K562 (cell line): ENCODE measurements around the gene NGRN. TPM values are rescaled to one million over a fixed set of nuclear protein-coding genes. Genes with fewer than 3 reads are reported as not detected.

Experiments
- BCLAF1 ChIP-seq, 2 experiments: fragments of 450-650 bp in 1 of 2; IDR thresholded peaks; 2 replicates each; pipeline ENCODE4 v1.6.1; 2011 to 2017; ENCODE audit warnings: low read depth in 2 of 2, antibody characterized with exemption in 1 of 2, borderline replicate concordance in 1 of 2, low read length in 1 of 2, mild to moderate bottlenecking in 1 of 2, mixed read lengths in 1 of 2; ENCODE audit not compliant: control insufficient read depth in 1 of 2
- EGR1 ChIP-seq: fragments of 450-650 bp; conservative IDR thresholded peaks from 2 replicates; pipeline ENCODE4 v1.6.1; 2017; ENCODE audit warnings: mild to moderate bottlenecking
- NFYB ChIP-seq: IDR thresholded peaks from 2 replicates; pipeline ENCODE4 v1.6.1; 2011; ENCODE audit warnings: mild to moderate bottlenecking, moderate library complexity; ENCODE audit not compliant: insufficient read length; ENCODE audit errors: extremely low read depth
- NR3C1 ChIP-seq: sonication (generic); formaldehyde crosslinking; IDR thresholded peaks from 2 replicates; pipeline ENCODE4 v1.8.1; 2022; ENCODE audit warnings: missing genetic modification reagents
- STAT5A ChIP-seq: IDR thresholded peaks from 2 replicates; pipeline ENCODE4 v1.6.1; 2012; ENCODE audit warnings: low read length, inconsistent platforms, borderline replicate concordance
- TBP ChIP-seq: optimal IDR thresholded peaks from 2 replicates; pipeline ENCODE3; 2011; ENCODE audit warnings: low read depth, low read length, improper control_type of control experiment
- ZNF165 ChIP-seq: fragments of 250-450 bp; sonication (Bioruptor Pico); IDR thresholded peaks from 2 replicates; pipeline ENCODE4 v1.4.0; 2020; ENCODE audit warnings: borderline replicate concordance
- ZNF318 ChIP-seq, 2 experiments: fragments of 450-650 bp; IDR thresholded peaks; 2 replicates each; pipeline ENCODE4 v1.6.1; 2016; ENCODE audit warnings: mild to moderate bottlenecking in 2 of 2, borderline replicate concordance in 1 of 2, low read depth in 1 of 2, moderate library complexity in 1 of 2
- ZNF592 ChIP-seq: fragments of 450-650 bp; IDR thresholded peaks from 2 replicates; pipeline ENCODE4 v1.6.1; 2017; ENCODE audit warnings: antibody characterized with exemption, mild to moderate bottlenecking
- ZNF707 ChIP-seq: fragments of 250-450 bp; sonication (Bioruptor Pico); conservative IDR thresholded peaks from 2 replicates; pipeline ENCODE4 v1.8.0; 2022; ENCODE audit warnings: inconsistent platforms, mild to moderate bottlenecking, moderate library complexity
- polyA plus RNA-seq, 8 experiments: library from polyadenylated mRNA; depleted of rRNA in 4 of 8; stranded (reverse) in 5 of 8; unstranded in 3 of 8; fragments of >200 nt; fragmentation: Nextera tagmentation in 2 of 8; fragmentation: Illumina TruSeq in 1 of 8; extraction: Ambion mirVana in 2 of 8; extraction: Trizol in 1 of 8; gene quantifications; 2 replicates each; pipeline versions ENCODE4 v1.2.1 to v1.2.3, GENCODE V29; 2011 to 2014; ENCODE audit warnings: inconsistent platforms in 1 of 8, missing spikeins in 1 of 8
- total RNA-seq, 7 experiments: library from RNA; depleted of rRNA in 6 of 7; stranded (reverse); fragments of >200 nt in 6 of 7; fragmentation: Illumina TruSeq in 2 of 7; extraction: Trizol in 2 of 7; gene quantifications; 2 replicates each; pipeline versions ENCODE4 v1.2.1 to v1.2.3, GENCODE V29; 2011 to 2021; ENCODE audit warnings: low replicate concordance in 1 of 7

Gene NGRN
- total and polyA plus RNA-seq, 9 of the 15 experiments (the other 6 are each of a cell fraction or from before 2014, with no cell fraction given) = 14.0 to 73.4 (median 60.0) TPM

- TF ChIP-seq ZNF318 (IDR thresholded peaks at IDR 0.05; ENCODE audit: borderline replicate concordance in 1 of 2, low read depth in 1 of 2) = no peak
- no peak for TF ChIP-seq BCLAF1 (IDR thresholded peaks at IDR 0.05; ENCODE audit: borderline replicate concordance in 1 of 2, control insufficient read depth in 1 of 2, low read depth in 2 of 2, low read length in 1 of 2)
- no peak for TF ChIP-seq NR3C1
- TF ChIP-seq EGR1 = 0 out of 2 replicates have a peak, but pooled peaks have one; percentile 9
- no peak for TF ChIP-seq STAT5A
- TF ChIP-seq NFYB = no peak
- no peak for TF ChIP-seq ZNF165 (CRISPR knock-in tag)
- no peak for TF ChIP-seq ZNF707 (CRISPR knock-in tag)
- peak; percentile 42 for TF ChIP-seq TBP
- no peak for TF ChIP-seq ZNF592
Measured at GRCh38 chr15:90239371-90239770, 26.1 kb upstream of the NGRN start (continued).
